Hematopoietic multipotent progenitor cell treated with erythropoietin and hydrocortisone succinate and interleukin-3 and kit ligand, for 6 days (in vitro differentiated cells): ENCODE results near the gene CALCA.

ENCODE experiments used
- DNase-seq: peaks from one replicate; pipeline ENCODE4 v3.0.0-alpha.2; 2015

CALCA gene

DNA sequence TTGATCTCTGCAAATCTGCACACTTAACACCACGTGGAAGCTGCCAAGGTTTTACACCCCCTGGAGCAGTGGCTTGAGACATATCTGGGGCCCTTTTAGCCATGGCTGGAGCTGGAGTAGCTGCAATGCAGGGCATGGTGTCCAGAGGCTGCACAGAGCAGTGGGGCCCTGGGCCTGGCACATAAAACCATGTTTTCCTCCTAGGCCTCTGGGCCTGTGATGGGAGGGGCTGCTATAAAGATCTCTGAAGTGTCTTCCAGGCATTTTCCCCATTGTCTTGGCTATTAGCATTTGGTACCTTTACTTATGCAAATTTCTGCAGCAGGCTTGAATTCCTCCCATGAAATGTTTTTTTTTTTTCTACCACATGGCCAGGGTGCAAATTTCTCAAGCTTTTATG is 33.2 kb downstream of the CALCA start:
- no peak for DNase-seq

DNA sequence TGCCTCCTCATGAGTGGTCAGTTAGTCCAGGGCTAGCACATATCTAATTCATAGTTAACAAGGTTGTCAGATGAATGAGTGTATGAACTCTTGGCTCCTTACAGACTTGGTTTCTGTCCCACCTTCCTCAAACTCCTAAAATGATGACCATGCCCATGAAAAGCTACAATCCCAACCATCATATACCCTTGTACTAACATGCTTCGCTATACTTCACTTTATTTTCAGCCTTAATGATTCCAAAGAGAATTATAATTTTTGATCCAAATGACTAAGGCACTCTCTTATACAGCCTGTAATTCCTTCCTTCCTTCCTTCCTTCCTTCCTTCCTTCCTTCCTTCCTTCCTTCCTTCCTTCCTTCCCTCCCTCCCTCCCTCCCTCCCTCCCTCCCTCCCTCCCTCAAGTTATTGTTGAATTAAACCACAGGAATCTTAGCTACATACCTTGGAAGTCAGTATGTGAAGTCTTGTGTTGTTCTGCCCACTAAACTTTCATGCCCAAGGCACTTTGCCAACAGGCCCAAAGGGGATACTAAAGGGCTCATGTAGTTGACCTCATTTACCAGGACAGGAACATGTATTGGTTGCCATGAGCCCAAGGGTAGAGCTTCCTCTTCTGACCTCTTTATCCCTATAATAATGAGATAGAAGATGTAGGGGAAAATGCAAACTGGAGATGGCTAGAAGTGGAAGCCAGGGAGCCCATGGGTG is 37.4 kb downstream of the CALCA start:
- DNase-seq = no peak

DNA sequence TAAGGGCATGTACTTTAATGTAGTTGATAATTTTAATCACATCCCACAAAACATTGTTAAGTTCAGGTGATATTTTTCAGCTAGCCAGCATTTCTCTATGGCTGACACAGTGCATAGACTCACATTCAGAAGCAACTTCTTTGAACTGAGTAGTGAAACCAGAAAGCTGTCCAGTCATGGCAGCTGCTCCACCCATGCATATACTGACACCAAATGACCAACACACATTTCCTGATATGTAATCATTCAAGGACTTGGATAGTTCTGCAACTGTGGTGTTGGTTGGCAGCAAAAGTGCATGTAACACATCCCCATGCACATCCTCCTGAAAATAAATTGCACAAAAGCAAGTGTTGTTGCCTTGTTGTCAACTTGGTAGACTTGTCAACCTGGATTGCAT is 39.7 kb downstream of the CALCA start:
- no peak for DNase-seq

DNA sequence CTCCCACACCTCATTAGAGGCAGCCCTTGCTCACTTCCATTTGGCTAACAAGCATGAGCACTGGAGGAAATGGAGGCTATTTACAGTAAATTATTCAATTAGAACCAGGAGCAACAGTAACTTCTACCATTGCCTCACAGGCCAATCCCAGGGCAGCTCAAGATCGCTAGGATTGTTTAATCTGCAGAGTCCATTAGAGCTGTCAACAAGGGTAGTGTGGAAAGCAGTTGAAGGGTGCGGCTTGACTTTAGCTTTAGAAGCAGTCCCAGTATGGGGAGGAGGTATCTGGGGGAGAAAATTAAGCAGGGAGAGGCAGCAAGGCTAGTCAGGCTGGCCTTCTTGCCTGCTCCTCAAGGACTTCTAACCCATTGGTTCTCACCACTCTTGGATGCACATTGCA is 41.8 kb downstream of the CALCA start:
- no peak for DNase-seq

DNA sequence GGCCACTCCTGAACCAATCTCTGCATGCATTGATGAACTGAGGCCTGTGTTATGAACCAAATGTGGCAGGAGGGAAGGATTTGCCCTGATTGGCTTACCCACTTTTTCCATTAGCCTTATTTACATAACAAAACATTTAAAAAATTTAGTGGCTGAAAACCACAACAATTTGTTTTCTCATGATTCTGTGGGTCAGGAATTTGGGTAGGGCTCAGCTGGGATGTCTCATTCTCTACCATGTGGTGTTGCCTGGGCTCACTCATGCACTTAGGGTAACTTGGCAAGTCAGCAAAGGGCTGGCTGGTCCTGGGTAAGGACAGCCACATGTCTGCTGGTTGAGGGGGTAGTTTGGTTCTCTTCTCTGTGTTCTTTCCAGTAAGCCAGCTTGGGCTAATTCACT is 45.0 kb downstream of the CALCA start:
- no peak for DNase-seq

DNA sequence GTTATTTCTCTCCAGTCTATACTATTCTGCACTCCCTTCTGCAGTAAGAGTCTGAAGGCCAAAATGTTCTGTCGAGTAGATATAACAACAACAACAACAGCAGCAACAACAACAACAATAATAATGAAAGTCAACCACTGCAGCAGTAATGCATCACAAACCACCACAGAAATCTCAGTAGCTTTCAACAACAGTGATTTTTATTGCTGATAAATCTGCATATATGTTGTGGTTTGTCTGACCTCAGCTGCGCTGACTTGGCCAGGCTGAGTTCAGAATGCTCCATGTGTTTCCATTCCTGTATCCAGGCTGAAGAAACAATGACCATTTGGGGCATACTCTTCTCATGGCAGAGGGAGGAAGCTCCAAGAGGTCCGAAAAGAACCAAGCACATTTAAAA is 47.8 kb downstream of the CALCA start:
- no peak for DNase-seq
